ENCODE results near the gene ZNF70.

DNA sequence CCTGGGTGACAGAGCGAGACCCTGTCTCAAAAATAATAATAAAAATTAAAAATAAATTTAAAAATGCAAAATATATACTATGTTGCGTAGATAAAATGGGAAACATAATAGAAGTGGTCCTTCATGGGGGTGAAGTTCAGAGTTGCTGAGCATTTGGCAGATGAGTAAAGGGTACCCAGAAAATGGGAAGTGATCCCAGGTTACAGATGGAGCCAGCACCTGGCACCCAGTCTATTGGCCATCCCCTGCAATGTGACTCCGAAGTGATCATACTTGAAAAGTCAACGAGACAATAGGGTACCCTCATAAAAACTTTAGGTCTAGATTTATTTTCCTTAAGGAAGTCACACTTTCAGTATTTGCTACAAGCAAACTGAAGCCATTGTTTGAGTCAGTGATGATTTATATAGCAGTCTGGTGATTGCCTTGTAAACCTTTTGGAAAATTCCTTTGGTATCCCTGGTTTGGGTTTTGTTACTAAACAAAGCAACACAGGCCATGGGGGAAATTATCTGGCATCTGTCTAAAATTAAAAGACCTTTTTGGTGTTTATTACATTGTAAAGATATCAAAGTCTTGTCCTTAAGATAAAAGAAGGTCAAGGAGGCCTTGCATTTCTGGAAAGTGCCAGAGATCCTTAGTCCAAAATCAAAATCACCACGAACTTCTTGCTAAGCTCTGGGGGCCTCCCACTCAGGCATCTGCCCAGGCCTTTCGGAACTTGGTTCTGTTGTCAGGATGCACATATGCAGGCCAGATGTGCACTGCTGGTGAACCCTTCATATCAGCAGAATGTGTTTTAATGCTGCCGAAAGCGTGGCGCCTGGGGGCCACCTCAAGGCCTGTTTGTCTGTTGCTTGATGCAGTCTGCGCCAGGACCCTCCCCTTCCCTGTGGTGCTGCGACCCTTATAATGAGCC, 40.2 kb upstream of the ZNF70 start:
- TF ChIP-seq, protein P1, sequence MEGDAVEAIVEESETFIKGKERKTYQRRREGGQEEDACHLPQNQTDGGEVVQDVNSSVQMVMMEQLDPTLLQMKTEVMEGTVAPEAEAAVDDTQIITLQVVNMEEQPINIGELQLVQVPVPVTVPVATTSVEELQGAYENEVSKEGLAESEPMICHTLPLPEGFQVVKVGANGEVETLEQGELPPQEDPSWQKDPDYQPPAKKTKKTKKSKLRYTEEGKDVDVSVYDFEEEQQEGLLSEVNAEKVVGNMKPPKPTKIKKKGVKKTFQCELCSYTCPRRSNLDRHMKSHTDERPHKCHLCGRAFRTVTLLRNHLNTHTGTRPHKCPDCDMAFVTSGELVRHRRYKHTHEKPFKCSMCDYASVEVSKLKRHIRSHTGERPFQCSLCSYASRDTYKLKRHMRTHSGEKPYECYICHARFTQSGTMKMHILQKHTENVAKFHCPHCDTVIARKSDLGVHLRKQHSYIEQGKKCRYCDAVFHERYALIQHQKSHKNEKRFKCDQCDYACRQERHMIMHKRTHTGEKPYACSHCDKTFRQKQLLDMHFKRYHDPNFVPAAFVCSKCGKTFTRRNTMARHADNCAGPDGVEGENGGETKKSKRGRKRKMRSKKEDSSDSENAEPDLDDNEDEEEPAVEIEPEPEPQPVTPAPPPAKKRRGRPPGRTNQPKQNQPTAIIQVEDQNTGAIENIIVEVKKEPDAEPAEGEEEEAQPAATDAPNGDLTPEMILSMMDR (IDR thresholded peaks at IDR 0.05) = no peak
- no peak for TF ChIP-seq POLR2A (IDR thresholded peaks at IDR 0.05)

Measured in adrenal gland (tissue), 5 donors.